C1 segment of cervical spinal cord (tissue), 14 donors: Measurements from ENCODE around the gene PLXNC1.

Experiments used
- DNase-seq, 14 donors: peaks; one replicate each; lab custom pipeline; 2025; lab: John Stamatoyannopoulos, UW

PLXNC1 gene

DNA sequence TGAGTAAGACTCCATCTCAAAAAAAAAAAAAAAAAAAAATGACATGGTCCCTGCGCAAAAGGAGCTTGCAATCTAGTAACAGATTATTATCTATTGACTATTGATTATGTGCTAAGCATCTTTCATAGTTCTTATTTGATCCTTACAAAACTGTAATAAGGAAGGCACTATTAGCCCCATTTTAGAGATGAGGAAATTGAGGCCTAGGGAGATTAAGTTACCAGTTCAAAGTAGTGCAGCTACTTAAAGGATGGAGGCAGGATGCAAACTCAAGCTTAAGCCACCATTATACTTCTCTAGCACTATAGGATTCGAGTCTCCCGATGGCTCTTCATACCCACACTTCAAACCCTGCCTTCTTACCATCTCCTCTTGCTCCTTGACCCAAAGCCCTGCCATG lies 31.3 kb downstream of the PLXNC1 start:
- no peak for DNase-seq

DNA sequence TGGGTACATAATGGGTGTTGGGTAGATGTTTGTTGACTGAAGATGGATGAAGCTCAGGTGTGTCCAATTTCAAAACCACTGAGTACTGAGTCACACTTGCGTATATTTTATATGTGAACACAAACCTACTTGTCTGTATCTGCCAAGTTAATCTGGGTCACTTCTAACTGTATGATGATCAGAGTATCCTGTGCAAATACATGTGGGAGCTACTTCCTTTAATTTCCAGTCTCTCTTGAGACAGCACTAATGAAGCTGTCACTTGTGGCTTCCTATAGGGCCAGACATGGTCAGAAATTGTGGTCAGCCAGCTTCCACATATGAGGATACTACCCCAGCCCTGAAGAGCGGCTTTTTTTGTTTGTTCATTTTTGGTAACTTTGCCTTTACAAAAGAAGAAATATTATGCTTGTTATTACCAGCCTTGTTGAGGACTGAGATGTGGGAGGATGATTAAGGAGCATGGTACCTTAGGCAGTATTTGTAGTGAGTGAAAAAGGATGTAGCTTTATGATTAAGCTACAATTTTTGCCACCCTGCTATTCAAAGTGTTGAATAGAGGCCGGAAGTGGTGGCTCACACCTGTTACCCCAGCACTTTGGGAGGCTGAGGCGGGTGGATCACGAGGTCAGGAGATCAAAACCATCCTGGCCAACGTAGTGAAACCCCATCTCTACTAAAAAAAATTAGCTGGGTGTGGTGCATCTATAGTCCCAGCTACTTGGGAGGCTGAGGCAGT lies 32.4 kb downstream of the PLXNC1 start:
- no peak for DNase-seq

DNA sequence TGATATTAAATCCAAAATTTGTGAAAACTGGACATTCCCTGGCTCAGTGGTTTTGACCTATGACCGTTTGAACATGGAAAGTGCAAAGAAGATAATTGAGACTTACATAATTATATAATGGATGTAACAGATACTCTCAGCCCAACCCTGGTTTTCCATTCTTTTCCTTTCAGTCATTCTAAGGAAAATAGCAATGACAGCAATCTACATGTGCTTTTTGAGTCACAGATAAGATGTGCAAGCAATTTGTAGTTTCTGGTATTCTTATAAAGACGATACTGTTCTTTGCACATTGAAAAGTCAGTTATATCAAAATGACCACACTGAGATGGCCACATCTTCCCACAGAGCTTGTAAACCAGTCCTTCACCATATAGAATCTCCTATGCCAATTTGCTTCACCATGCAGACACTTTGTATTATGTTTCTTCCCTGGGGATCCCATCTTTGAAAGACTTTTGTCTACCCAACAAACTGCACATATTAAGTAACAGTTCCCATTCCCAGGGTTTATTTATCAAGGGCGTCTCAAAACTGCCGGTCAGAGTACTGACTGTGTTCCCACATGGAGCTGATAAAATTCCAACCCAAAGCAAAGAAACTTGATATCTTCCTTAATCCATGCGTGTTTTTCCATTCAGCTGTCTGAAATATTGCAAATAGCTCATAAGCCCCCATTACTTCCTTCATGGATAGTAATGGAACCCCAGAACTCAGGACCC lies 34.8 kb downstream of the PLXNC1 start:
- no peak for DNase-seq

DNA sequence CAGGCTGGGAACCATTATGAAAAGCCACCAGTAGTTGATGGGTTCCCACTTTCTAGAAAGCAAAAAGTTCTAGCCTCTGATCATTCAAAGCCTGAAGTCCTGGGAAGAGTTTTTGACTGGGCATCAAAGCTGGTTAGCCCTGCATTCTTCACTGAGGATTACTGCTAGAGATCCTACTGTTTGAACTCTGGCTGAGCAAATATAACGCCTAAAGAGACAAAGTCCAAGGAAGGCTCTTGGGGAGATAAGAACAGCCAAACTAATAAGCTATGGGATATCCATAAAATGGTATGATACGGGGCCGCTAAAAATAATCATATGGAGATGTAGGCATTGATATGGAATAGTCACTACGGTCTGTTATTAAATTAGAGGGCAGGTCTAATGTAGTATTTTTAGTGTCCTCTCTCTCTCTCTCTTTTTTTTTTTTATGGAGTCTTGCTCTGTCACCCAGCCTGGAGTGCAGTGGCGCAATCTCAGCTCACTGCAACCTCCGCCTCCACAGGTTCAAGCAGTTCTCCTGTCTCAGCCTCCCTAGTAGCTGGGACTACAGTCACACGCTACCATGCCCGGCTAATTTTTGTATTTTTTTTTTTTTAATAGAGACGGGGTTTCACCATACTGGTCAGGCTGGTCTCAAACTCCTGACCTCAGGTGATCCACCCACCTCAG lies 35.5 kb downstream of the PLXNC1 start:
- no peak for DNase-seq

DNA sequence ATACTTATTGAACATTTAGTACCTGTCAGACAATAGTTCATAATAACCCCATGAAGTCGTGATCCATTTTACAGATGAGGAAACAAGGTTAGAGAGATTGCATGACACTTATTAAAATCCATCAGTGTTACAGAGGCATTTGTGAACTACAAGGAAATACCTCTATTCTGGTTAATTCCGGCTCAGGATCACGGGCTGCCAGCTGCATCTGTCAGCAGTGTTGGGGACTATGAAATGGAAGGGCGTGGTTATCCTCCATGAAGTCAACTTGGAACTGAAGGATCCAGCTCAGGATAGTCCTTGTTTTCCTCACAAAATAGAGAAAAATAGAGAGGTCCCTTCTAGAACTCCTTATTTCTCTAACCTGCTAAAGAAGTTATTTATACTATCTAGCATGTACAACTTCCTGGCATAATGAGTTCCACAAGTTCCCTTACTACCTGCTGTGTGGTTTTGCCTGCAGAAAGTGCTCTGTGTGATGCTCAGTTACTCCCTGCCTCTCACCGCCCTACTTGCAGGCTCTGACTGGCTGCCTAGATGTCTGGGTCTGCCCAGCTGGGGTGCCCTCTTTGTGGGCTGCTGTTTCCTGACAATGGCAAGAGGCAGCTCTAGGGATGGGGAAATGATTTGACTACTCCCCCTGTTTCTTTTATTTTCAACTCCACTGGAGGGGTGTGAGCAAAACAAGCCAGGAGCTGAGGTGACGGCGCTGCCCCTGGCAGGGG lies 36.8 kb downstream of the PLXNC1 start:
- DNase-seq = no peak

DNA sequence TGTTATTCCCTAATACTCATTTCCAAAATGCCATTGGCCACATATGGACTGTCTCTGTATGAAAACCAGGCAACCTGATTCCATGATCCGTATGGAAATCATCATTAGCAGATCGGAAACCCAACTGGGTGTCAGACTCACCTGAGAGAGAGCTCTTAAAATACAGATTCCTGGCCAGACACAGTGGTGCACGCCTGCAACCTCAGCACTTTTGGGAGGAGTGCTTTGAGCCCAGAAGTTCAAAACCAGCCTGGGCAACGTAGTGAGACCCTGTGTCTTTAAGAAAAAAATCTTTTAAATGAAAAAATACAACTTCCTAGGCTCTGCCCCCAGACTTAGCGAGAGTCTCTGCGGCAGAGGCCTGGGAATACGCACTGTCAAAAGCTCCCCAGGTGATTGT lies 37.4 kb downstream of the PLXNC1 start:
- DNase-seq = no peak

DNA sequence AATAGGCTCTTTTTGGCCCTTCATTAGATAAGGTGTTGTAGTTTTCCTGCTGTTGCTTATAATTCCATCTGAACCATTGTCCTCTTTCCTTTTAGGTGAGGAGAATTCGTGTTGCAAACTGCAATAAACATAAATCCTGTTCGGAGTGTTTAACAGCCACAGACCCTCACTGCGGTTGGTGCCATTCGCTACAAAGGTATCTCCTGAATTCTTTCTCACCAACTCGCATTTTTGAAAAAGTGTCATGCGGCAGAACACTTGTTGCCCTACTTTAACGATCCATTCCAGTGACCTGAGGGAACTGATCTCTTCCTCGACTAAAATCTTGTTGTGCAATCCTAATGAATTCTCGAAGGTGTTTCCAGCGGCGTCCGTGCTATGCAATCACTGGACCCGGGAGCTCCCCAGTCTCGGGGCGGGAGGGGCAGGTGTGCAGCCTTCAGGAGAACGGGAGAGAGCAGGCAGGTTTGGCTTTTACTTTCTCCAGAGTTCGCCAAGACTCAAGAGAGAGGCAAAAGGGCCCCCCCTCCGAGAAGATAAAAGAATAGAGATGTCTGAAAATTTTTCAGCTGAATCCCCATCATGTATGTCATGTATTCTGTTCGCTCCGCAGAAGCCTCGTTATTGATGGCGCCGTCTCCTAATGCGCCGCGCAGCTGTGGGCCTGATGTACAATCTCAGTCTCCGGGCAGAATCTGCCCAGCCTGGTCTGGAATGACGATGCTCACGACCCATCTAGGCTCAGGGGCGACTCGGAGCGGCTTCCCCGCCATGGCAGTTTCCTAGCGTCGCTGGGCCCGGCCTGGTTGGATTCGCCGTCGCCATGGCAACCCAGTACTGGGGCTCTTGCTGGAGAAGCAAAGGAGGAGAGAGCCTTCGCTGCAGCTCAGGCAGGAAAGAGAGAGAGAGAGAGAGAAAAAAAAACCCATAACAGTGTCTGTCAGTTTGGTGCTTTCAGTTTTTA lies 38.2 kb downstream of the PLXNC1 start:
- DNase-seq = peak in 13 of 14 donors; percentile 2 to 85 (median 29)

DNA sequence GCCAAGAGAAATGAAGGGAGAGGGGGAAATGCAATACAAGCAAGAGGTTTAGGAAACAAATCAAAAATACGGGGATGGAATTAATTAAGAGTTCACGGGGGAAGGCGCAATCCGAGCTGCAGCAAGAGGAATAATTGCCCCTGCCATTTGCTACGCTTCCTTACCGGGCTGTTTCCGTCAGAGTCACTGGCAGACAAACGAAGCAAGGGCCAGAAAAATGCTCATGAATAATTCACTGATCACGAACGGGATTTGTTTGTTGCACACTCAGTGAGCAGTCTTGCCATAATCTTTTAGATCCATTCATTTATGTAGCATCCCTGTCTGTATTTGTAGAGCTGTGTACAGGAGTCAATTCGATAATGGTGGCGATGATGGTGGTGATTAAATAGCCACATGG lies 39.0 kb downstream of the PLXNC1 start:
- peak in 1 of 14 donors; percentile 50 for DNase-seq

DNA sequence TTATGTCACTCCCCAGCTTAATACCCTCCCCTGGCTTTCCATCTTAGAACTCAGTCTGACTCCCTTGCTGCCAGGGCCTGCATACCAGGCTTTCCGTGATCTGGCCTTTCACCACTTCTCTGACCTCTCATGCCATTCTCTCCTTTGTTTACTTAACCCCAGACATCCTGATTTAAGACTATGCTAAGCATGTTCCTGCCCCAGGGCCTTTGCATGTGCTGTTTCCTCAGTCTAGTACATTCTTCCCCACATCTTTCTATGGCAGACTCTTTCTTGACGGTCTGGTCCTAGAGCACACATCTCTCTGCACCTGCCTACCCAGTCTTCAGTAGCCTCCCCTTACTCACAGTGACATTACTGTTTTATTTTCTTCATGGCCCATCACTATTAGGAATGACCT lies 42.2 kb downstream of the PLXNC1 start:
- DNase-seq = no peak

DNA sequence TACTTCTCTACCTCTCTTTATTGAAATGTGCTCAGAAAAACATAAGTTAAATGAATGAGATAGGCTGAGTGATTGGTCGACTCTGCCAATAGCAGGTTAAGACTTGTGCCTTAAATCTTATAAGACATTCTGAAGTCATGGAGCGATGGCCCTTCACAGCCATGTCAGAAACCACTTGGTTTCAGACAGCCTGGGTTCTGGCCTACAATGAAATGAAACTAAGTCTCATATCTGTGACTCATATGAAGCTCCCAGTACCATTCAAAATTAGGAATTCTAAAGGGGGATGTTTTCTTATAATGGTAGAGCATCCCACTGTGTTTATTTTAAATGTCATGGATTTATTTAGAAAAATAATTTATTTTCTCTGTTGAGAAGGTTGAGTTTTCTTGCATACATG lies 42.6 kb downstream of the PLXNC1 start:
- DNase-seq = no peak

DNA sequence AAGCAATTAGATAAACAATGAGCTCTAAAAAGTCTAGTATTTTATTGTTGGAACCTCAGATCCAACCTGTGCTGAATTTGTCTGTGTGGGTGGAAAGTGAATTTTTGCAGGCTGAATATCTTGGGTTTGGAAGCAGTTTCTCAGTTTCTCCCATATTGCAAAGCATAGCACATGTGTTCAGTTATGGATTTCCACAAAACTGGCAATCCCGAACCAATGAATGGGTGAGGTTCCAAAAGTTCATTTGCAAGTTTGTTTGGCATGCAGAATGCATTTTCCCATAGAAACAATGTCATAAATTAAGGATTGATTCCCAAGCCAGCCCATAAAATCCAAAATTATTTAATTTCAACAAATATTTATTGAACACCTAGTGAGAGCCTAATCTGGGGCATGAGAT lies 43.4 kb downstream of the PLXNC1 start:
- no peak for DNase-seq

DNA sequence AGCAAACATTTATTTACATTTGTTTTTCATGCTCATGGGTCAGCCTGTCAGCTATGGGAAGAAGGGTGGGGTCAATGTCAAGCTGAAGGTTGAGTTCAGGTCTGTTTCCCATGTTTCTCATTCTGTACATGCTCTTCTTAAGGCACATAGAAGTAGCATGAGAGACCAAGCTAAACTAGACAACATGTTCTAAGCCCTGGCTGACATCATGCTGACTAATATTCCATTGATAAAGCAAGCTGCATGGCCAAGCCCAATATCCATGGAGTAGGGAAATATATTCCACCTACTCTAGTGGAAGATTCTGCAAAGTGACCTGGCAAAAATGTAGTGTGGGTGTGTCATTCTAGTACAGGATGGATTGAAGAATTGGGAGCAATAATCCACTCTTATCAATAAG lies 44.1 kb downstream of the PLXNC1 start:
- no peak for DNase-seq

DNA sequence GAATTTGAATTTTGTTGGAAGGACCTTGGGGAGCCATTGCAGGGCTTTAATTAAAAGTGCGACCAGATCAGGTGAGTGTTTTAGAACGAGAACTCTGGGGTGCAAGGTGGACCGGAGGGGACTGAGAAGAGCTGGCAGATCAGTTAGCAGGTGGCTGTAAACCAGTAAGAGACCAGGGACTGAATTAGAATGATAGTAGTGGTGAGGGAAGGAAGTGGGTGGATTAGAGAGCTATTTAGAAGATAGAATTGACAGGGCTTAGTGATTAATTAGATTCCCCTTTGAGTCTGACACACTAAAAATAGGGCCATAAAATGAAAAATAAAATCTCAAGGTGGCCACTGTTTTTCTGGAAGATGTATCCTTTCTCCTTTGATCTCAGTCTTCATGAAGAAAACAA lies 44.8 kb downstream of the PLXNC1 start:
- no peak for DNase-seq

DNA sequence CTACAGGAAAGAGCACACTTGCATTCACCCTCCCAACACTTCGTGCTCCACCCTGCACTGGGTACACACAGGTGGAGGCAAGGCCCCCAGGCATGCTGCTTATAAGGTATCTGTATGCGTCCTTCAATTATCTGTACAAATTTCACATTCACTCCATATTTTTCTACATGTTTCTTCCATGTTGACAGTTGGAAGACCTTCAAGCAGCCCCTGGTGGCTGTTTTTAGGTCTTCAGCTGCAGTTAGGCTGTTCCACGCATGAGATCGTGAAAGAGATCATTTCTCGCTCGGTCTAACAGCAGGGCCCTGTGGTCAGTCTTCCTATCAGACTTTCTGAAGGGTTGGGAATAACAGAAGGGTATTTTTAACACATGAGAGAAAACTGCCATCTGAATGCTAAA lies 47.1 kb downstream of the PLXNC1 start:
- no peak for DNase-seq

DNA sequence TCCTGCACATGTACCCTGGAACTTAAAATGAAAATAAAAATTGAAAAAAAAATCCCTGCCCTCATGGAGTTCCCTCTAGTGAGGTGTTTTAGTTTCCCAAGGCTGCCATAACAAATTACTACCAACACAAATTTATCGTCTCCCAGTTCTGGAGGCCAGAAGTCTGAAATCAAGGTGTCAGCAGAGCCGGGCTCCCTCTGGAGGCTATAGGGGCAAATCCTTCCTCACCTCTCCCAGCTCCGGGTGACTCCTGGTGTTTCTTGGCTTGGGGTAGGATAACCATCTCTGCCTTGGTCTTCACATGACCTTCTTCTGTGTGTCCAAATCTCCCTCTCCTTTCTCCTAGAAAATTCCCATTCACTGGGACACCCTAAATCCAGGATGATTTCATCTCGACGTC lies 50.1 kb downstream of the PLXNC1 start:
- no peak for DNase-seq

DNA sequence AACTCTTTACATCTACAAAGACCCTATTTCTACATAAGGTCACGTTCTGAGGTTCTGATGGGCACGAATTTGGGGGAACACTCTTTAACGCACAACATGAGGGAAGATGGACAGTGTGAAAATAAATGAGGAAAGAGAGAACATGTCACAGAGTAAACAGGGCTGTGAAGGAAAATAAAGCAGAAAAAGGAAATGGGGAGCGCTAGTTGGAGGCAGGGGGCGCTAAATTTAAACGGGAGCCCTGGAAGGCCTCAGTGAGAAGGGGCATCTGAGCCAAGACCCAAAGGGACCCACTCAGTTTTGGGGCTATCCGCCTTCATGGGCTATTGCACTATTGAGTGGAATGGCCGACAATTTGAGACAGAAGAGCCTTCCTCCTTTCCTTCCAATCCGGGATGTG lies 50.5 kb downstream of the PLXNC1 start:
- DNase-seq = no peak

DNA sequence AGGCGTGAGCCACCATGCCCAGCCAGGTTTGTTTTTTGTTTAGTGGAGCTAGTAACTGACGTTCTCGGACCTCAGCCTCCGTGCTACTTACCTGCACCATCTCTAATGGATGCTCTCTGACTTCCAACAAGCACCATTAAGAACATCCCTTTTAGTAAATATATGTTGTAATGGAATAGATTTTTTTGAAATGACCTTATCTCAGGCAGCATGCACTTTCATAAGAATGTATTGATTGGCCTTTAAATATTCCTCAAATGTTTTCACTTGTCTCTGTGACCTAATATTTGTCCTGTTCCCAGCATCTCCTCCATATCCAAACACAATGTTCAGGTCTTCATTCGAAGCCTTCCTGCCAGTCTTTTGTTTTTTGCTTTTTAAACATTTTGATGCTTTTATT lies 51.7 kb downstream of the PLXNC1 start:
- DNase-seq = no peak

DNA sequence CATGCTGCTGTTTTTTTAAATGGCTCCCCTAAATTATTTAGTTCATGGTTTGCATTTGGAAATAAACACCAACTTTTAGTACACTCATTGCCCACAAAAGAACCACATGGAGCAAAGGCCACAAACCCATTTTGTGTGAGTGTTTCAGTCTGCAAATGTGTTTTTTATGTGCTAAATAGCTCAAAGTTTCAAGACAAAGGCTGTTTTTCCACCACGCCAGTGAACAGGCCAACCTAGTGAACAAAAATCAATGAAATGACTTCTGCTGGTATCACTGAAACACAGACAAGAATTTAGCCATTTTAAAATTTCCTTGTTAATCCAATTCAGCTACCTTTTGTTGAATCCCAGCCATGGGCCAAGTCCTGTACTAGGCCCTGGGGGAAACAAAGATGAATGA lies 52.3 kb downstream of the PLXNC1 start:
- no peak for DNase-seq

DNA sequence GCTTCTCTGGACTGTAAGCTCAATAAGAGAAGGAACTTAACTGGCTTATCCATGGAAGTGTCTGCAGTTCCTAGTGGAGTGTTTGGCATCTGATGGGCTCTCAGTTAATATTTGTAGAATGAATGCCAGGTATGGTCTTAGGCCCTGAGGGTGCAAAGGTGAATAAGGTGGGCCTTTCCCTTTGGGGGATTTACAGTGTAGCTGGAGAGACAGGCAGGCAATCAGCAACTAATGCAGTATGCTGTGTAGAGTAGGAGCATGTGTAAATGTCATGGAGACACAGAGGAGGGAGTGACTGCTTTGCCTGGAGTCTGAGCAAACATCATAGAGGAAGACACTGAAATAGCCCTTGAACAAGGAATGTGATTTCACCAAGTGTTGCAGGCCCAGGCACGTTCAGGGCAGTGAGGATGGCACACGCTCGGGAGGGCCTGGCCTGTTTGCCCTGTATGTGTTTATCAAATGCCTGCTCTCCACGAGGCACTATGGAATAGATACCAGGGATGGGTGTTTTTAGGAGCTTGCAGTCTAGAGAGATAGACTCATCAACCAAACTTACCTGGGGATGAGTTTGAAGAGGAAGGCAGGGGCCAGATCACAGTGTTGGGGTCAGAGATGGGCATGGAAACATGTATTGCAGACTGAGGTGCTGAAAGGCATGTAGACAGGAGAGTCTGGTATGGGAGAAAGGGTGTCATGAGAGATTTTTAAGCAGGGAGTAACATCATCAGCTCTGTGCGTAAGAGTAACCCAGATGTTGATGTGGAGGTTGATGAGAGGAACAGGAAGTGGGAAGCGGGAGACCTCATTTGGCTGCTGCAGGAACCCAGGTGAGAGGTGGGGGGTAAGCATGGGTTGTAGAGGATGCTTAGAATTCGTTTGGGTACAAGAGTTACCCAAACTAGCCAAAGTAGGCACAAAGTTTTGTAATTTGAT lies 54.1 kb downstream of the PLXNC1 start:
- DNase-seq = no peak

DNA sequence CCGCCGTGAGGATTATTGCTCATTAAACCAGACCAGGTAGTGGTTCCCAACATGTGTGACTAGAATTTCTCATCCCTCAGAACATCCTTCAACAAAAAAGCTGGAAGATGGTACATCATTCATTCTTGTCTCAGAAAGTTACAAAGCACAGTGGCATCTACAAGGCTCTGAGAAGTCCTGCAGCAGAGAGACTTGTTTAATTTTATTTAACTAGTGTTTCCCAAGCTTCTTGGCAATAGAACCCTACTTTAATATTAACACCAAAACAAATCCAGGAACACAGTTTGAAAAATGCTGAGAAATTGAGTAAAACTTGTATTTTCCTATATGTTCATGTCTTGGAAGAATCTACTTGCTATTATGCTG lies 54.8 kb downstream of the PLXNC1 start:
- no peak for DNase-seq
